NT2/D1 (cell line): ENCODE measurements around the gene GFPT1.

Experiments
- DNase-seq: peaks from one replicate; pipeline ENCODE4 v3.0.0-alpha.2; 2011; ENCODE audit warnings: low read depth, low spot score
- H3K27me3 ChIP-seq: 2 replicates; pipeline ENCODE4 v1.6.0; 2011; ENCODE audit warnings: mild to moderate bottlenecking; ENCODE audit not compliant: insufficient read length, insufficient read depth
- H3K36me3 ChIP-seq: 2 replicates; pipeline ENCODE4 v1.6.1; 2011; ENCODE audit warnings: mild to moderate bottlenecking, low read length, mixed read lengths; ENCODE audit not compliant: insufficient read depth, insufficient read length
- H3K4me1 ChIP-seq: 2 replicates; pipeline ENCODE4 v1.5.1; 2011; ENCODE audit not compliant: insufficient read depth, insufficient read length
- H3K4me3 ChIP-seq: 2 replicates; pipeline ENCODE4 v1.5.1; 2011; ENCODE audit warnings: low read depth; ENCODE audit not compliant: insufficient read length
- H3K9ac ChIP-seq: 2 replicates; pipeline ENCODE4 v1.6.0; 2011; ENCODE audit warnings: low read depth; ENCODE audit not compliant: insufficient read length
- H3K9me3 ChIP-seq: 2 replicates; pipeline ENCODE4 v1.5.1; 2011; ENCODE audit warnings: mild to moderate bottlenecking, low read length; ENCODE audit not compliant: insufficient read depth
- SUZ12 ChIP-seq: IDR thresholded peaks from 2 replicates; pipeline ENCODE4 v1.6.1; 2011; ENCODE audit not compliant: insufficient read length, insufficient read depth; ENCODE audit errors: extremely low read depth
- YY1 ChIP-seq: IDR thresholded peaks from 2 replicates; pipeline ENCODE4 v1.6.1; 2011; ENCODE audit not compliant: insufficient read length, insufficient read depth
- ZNF274 ChIP-seq: IDR thresholded peaks from 2 replicates; pipeline ENCODE4 v1.6.1; 2011; ENCODE audit warnings: mild to moderate bottlenecking, low read depth, low read length

Gene GFPT1

DNA sequence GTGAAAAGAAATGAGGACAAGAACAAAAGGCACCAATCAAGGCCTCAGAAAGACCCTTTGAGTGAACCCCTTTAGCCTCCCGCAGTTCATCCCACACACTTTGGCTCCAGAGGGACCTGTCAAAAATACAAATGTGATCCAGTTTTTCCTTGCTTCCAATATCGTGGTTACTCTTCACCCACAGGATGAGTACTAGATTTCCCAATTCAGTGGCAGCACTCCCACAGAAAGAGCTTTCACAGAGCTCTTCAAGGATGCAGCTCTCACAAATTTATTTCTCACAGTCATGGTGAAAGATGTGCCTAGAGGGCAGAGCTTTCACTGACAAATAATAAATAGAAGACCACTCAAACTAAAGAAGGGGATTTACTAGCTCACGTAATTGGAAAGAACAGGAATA lies 3.0 kb upstream of the GFPT1 start:
- H3K4me1 ChIP-seq: no peaks in the 10 kb centered on the region
- no peaks in the 10 kb centered on the region for H3K27me3 ChIP-seq
- no peaks in the 10 kb centered on the region for H3K9me3 ChIP-seq
- no peak for DNase-seq
- TF ChIP-seq ZNF274 (no peak), SUZ12 (no peak), YY1 (no peak)
- H3K4me3 ChIP-seq: no peak overlapping the region
- H3K9ac ChIP-seq: no peak overlapping the region
- peaks cover 10% of the 10 kb centered on the region for H3K36me3 ChIP-seq

DNA sequence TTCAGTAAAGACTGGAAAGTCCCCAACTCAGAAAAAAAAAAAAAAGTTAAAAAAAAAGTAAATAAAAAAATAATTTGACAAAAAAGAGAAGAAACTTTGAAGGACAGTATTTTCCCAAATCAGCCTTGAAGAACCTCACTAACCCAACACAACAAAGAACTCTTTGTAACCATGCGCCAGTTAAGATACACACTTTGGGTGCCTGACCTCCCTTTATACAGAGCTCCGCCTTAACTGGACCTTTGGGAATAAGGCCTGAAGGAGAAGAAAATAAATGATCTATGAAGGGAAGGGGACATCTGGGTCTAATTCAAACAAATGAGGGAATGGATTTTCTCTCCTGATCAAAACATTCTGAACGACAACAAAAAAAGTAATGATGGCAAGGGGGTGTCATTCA lies 2.2 kb upstream of the GFPT1 start:
- no peaks in the 10 kb centered on the region for H3K4me1 ChIP-seq
- H3K4me3 ChIP-seq: no peak overlapping the region

GRCh38 chr2:69387770-69388481 lies 899 bp upstream of the GFPT1 start:
- H3K9ac ChIP-seq: peak overlapping the region; percentile 74
- H3K4me1 ChIP-seq: no peaks in the 10 kb centered on the region
- H3K36me3 ChIP-seq: no peaks in the 10 kb centered on the region
- no peak for TF ChIP-seq ZNF274
- no peak for TF ChIP-seq SUZ12
- H3K4me3 ChIP-seq: peak overlapping the region; percentile 55
- no peak for DNase-seq
- H3K9me3 ChIP-seq: no peaks in the 10 kb centered on the region
- H3K27me3 ChIP-seq: no peaks in the 10 kb centered on the region

More for the DNA sequence above, 2.2 kb upstream of the GFPT1 start:
- H3K36me3 ChIP-seq: peaks cover 5% of the 10 kb centered on the region
- no peaks in the 10 kb centered on the region for H3K27me3 ChIP-seq
- TF ChIP-seq SUZ12 (no peak), YY1 (no peak), ZNF274 (no peak)
- no peak for DNase-seq
- H3K9me3 ChIP-seq: no peaks in the 10 kb centered on the region
- no peak overlapping the region for H3K9ac ChIP-seq

- TF ChIP-seq YY1: no peak
- TF ChIP-seq SUZ12: no peak
- no peak for TF ChIP-seq ZNF274
- DNase-seq: no peak
- H3K4me1 ChIP-seq: no peaks in the 10 kb centered on the region
Observed at GRCh38 chr2:69386360-69386759, 667 bp downstream of the GFPT1 start.

DNA sequence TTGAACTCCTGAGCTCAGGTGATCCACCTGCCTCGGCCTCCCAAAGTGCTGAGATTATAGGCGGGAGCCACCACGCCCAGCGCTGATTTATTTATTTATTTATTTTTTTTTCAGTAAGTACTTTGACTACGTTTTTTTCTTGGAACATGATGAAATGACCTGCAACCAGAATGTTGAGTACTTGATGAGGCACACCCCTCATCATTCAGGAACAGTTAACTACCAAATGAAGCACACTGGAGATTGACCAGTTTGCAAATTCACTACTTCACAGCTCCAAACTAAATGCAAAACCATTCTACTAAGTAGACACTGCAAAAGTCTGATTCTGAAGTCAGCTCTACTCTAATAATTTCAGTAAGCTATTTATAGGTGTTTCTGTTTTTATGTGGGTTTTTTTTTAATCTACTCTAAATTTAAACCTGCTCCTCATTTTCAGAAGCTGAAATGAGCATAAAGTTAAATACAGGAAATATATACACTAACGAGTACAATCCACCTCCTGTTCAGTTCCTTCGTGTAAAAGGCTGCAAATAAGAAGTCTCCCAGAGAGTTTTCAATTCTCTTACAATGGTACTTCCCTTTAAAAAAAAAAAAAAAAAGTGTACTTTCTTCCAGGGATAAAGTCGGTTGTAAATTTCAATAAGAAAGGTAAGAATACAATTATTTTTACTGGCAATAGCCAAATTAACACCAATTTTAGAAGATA lies 1.4 kb downstream of the GFPT1 start:
- peak overlapping the region; percentile 69 for H3K9ac ChIP-seq
- no peaks in the 10 kb centered on the region for H3K27me3 ChIP-seq
- H3K36me3 ChIP-seq: no peaks in the 10 kb centered on the region
- peak overlapping the region; percentile 55 for H3K4me3 ChIP-seq
- H3K9me3 ChIP-seq: no peaks in the 10 kb centered on the region
- no peak for DNase-seq
- no peak for TF ChIP-seq SUZ12
- no peak for TF ChIP-seq YY1
- H3K4me1 ChIP-seq: no peaks in the 10 kb centered on the region

More at GRCh38 chr2:69386360-69386759, 667 bp downstream of the GFPT1 start:
- H3K9me3 ChIP-seq: no peaks in the 10 kb centered on the region
- peak overlapping the region; percentile 69 for H3K9ac ChIP-seq
- no peaks in the 10 kb centered on the region for H3K27me3 ChIP-seq
- no peaks in the 10 kb centered on the region for H3K36me3 ChIP-seq
- peak overlapping the region; percentile 55 for H3K4me3 ChIP-seq

DNA sequence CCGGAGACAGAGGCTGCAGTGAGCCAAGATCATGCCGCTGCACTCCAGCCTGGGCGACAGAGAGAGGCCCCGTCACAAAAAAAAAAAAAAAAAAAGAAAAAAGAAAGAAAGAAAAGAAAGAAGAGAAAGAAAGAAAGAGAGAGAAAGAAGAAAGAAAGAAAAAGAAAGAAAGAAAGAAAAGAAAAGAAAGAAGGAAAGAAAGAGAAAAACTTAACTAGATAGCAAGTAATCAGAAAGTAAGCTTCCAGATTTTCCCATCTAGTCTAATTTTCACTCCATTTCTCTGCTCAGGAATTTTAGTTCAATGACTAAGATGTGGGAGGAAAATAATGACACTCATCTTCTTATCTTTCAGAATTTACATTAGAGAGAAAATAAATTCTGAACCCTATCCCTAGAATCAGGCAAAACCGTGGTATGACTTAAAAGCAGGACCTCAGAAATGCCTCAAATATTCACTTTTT lies 2.4 kb downstream of the GFPT1 start:
- Histone ChIP-seq H3K9ac (no peak overlapping the region), H3K4me1 (no peaks in the 10 kb centered on the region)
- TF ChIP-seq ZNF274 (no peak), YY1 (no peak), SUZ12 (no peak)

GRCh38 chr2:69383176-69383812 lies 3.7 kb downstream of the GFPT1 start:
- Histone ChIP-seq H3K9ac (no peak overlapping the region), H3K4me3 (no peak overlapping the region), H3K9me3 (no peaks in the 10 kb centered on the region), H3K27me3 (no peaks in the 10 kb centered on the region), H3K36me3 (peaks cover 6% of the 10 kb centered on the region), H3K4me1 (no peaks in the 10 kb centered on the region)
- TF ChIP-seq ZNF274: no peak
- no peak for TF ChIP-seq SUZ12
- no peak for TF ChIP-seq YY1
- DNase-seq: no peak

More for the DNA sequence above, 2.4 kb downstream of the GFPT1 start:
- H3K36me3 ChIP-seq: peaks cover 5% of the 10 kb centered on the region
- no peak overlapping the region for H3K4me3 ChIP-seq
- no peak for DNase-seq
- H3K9me3 ChIP-seq: no peaks in the 10 kb centered on the region
- no peaks in the 10 kb centered on the region for H3K27me3 ChIP-seq
